Activated CD8-positive, alpha-beta memory T cell treated with anti-CD3 and anti-CD28 coated beads for 48 hours (primary cell): ENCODE measurements around the gene IRAG1.

Source experiments
- DNase-seq, 3 experiments: peaks; one replicate each; pipeline ENCODE4 v3.0.0-alpha.2; 2020; ENCODE audit warnings: low read depth in 2 of 3, low spot score in 2 of 3

Gene IRAG1

GRCh38 chr11:10648871-10649270 is 44.7 kb downstream of the IRAG1 start:
- no peak for DNase-seq

GRCh38 chr11:10646681-10647355 is 46.7 kb downstream of the IRAG1 start:
- no peak for DNase-seq

GRCh38 chr11:10646005-10646404 is 47.5 kb downstream of the IRAG1 start:
- DNase-seq = no peak

- DNase-seq = no peak
Observed at GRCh38 chr11:10645212-10645795, 48.3 kb downstream of the IRAG1 start.
